GM06990 (cell line): ENCODE results near the gene SGTA.
A peak's percentile ranks its signal among the peaks of the same experiment; 100 is the strongest.

Source experiments
- DNase-seq: peaks from one replicate; pipeline ENCODE4 v3.0.0-alpha.2; 2011; ENCODE audit not compliant: insufficient read length; ENCODE audit errors: extremely low read depth
- H3K27me3 ChIP-seq: replicated peaks from 2 replicates; pipeline ENCODE4 v1.6.0; 2011; ENCODE audit warnings: low read length; ENCODE audit not compliant: control insufficient read depth, insufficient read depth
- H3K36me3 ChIP-seq: 2 replicates; pipeline ENCODE4 v1.5.1; 2011; ENCODE audit warnings: low read length; ENCODE audit not compliant: control insufficient read depth, insufficient read depth
- H3K4me3 ChIP-seq: replicated peaks from 2 replicates; pipeline ENCODE4 v1.5.1; 2011; ENCODE audit warnings: low read depth, mild to moderate bottlenecking, control low read depth, low read length
- TF ChIP-seq, protein P1 (sequence below): IDR thresholded peaks from 2 replicates; pipeline ENCODE4 v1.5.1; 2011; ENCODE audit warnings: low read length, control low read depth, mild to moderate bottlenecking, inconsistent platforms; ENCODE audit not compliant: insufficient read depth, poor library complexity, severe bottlenecking

Gene SGTA

GRCh38 chr19:2722541-2723344 is 60.3 kb downstream of the SGTA start:
- DNase-seq = no peak
- TF ChIP-seq, protein P1, sequence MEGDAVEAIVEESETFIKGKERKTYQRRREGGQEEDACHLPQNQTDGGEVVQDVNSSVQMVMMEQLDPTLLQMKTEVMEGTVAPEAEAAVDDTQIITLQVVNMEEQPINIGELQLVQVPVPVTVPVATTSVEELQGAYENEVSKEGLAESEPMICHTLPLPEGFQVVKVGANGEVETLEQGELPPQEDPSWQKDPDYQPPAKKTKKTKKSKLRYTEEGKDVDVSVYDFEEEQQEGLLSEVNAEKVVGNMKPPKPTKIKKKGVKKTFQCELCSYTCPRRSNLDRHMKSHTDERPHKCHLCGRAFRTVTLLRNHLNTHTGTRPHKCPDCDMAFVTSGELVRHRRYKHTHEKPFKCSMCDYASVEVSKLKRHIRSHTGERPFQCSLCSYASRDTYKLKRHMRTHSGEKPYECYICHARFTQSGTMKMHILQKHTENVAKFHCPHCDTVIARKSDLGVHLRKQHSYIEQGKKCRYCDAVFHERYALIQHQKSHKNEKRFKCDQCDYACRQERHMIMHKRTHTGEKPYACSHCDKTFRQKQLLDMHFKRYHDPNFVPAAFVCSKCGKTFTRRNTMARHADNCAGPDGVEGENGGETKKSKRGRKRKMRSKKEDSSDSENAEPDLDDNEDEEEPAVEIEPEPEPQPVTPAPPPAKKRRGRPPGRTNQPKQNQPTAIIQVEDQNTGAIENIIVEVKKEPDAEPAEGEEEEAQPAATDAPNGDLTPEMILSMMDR = no peak
- H3K27me3 ChIP-seq = no peaks in the 10 kb centered on the region; the same call in 1 of the 2 replicates
- H3K36me3 ChIP-seq = no peaks in the 10 kb centered on the region
- H3K4me3 ChIP-seq = no peak overlapping the region

DNA sequence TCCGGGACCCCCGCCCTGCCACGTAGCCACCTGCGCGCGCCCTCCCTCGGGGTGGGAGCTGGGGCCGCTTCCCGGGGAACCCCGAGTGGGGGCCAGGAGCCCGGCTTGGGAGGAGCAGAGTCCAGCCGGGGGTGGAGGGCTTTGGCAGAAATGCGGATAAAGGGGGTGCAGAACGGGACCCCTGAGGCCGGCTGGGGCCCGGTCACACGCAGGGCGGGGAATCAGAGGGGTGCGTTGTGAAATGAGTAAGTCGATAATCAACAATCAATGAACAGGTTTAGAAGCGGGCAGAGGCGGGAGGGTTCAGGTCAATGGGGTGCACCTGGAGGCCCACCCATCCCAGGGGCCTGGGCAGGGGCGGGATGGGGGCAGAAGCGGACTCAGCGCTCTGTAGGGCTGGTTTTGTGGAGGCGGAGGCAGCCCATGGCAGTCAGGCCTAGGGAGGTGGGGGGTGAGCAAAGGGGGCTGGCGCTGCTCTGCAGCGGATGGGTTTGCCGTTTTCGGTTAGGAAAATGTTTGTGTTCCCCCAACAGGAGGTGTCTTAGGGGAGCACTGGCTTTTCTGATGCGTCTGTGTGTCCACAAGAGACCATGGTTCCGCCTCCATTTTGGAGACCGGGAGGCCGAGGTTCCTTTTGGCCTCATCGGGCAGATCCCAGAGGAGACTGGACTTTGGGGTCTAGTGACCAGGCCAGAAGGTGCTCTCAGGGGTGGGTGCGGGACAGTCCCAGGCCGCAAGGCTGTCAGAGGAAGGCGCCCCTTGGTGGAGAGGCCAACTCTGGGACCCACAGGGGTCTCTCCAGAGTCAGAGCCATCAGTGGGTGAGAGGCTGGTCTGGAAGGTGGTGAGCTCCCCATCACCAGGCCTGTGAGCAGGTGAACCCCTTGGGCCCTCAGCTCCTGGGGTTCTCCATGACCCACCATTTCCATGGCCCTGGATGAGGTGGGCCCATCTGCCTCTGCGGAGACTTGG is 61.2 kb downstream of the SGTA start:
- TF ChIP-seq, protein P1 = no peak
- peak overlapping the region; percentile 54 for H3K4me3 ChIP-seq
- no peak for DNase-seq
- H3K36me3 ChIP-seq = no peaks in the 10 kb centered on the region
- H3K27me3 ChIP-seq = no peaks in the 10 kb centered on the region; the same call in 1 of the 2 replicates

- DNase-seq = no peak
- H3K4me3 ChIP-seq = peak within 1 kb of the TSS; percentile 54
- TF ChIP-seq, protein P1 = no peak
- no peaks in the 10 kb centered on the region; the same call in 1 of the 2 replicates for H3K27me3 ChIP-seq
- no peaks in the 10 kb centered on the region for H3K36me3 ChIP-seq
Measured at GRCh38 chr19:2720777-2721569, 62.1 kb downstream of the SGTA start, which contains the start of gene DIRAS1. TSS of gene DIRAS1 (minus strand) at chr19:2721372. CDS start at chr19:2717806, 3,566 bp downstream.

GRCh38 chr19:2719920-2720776 is 62.9 kb downstream of the SGTA start:
- no peak for DNase-seq
- Histone ChIP-seq H3K36me3 (no peaks in the 10 kb centered on the region), H3K27me3 (no peaks in the 10 kb centered on the region; the same call in 1 of the 2 replicates), H3K4me3 (no peak overlapping the region; the same call in 1 of the 2 replicates)
- TF ChIP-seq, protein P1 = no peak
